GM12878 (cell line): ENCODE data around the gene MAP7. TPM values are rescaled to one million over a fixed set of nuclear protein-coding genes. Genes with fewer than 3 reads are reported as not detected.

Experiments used
- ATAC-seq: fragments of 200-7000 bp; cut with Tn5 transposase; 3 replicates; pipeline ENCODE4 v1.9.1; 2020; ENCODE audit warnings: mild to moderate bottlenecking, moderate library complexity
- BruUV-seq: library from RNA; stranded (reverse); fragments of 400-500 nt; replicated peaks from 2 replicates; lab custom pipeline; 2021; lab: Mats Ljungman, UMichigan
- CTCF ChIA-PET: fragments of 300-600 bp; sonication (Branson Sonifier 250); formaldehyde crosslinking; extraction: SDS; loops from one replicate; lab custom pipeline; 2021; ENCODE audit warnings: inconsistent platforms; lab: Yijun Ruan, JAX
- POLR2A ChIA-PET: fragments of 350-600 bp; formaldehyde crosslinking; extraction: SDS; loops from one replicate; lab custom pipeline; 2021; ENCODE audit warnings: inconsistent platforms; lab: Charles Lee
- RAD21 ChIA-PET: fragments of 300-600 bp; sonication (Branson Sonifier 250); formaldehyde crosslinking; loops from one replicate; lab custom pipeline; 2023; ENCODE audit warnings: antibody characterized with exemption; ENCODE audit not compliant: unreplicated experiment; lab: Charles Lee
- SMC1A ChIA-PET: fragments of 300-600 bp; sonication (Branson Sonifier 250); formaldehyde crosslinking; loops from one replicate; lab custom pipeline; 2023; ENCODE audit not compliant: unreplicated experiment, uncharacterized antibody; lab: Charles Lee
- DNase-seq: peaks from one replicate; pipeline ENCODE4 v3.0.0-alpha.2; 2011; ENCODE audit warnings: low read depth, low spot score
- FAIRE-seq: peaks from 3 replicates; lab custom pipeline; 2011; peaks lifted over from hg19 to GRCh38; lab: Jason Lieb, UNC
- H2AFZ ChIP-seq: 2 replicates; pipeline ENCODE4 v1.6.0; 2011; ENCODE audit warnings: low read depth, low read length, control low read depth; ENCODE audit not compliant: control insufficient read depth
- H3K27ac ChIP-seq: 2 replicates; pipeline ENCODE4 v1.5.1; 2011; ENCODE audit warnings: control low read depth; ENCODE audit not compliant: control insufficient read depth, insufficient read depth
- H3K27me3 ChIP-seq, 2 experiments: replicated peaks in 1 of 2; 2 replicates each; pipeline versions ENCODE4 v1.6.0 to v1.6.1; 2011; ENCODE audit warnings: low read length in 1 of 2; ENCODE audit not compliant: control insufficient read depth in 2 of 2, insufficient read depth in 2 of 2
- H3K36me3 ChIP-seq, 2 experiments: 2 replicates each; pipeline ENCODE4 v1.5.1; 2011; ENCODE audit warnings: low read length in 1 of 2; ENCODE audit not compliant: control insufficient read depth in 2 of 2, insufficient read depth in 2 of 2
- H3K4me1 ChIP-seq: 2 replicates; pipeline ENCODE4 v1.6.1; 2011; ENCODE audit warnings: mild to moderate bottlenecking, low read length, moderate library complexity, mixed read lengths; ENCODE audit not compliant: control insufficient read depth, insufficient read depth
- H3K4me2 ChIP-seq: 2 replicates; pipeline ENCODE4 v1.6.0; 2011; ENCODE audit warnings: control low read depth; ENCODE audit not compliant: control insufficient read depth, insufficient read depth
- H3K4me3 ChIP-seq: fragments of 200-600 bp; sonication (generic); 2 replicates; pipeline ENCODE4 v1.5.1; 2016
- H3K79me2 ChIP-seq: 2 replicates; pipeline ENCODE4 v1.6.0; 2011; ENCODE audit warnings: low read length; ENCODE audit not compliant: control insufficient read depth, insufficient read depth
- H3K9ac ChIP-seq: 2 replicates; pipeline ENCODE4 v1.8.0; 2011; ENCODE audit warnings: low read length, control low read depth, mixed read lengths; ENCODE audit not compliant: control insufficient read depth, insufficient read depth
- H3K9me3 ChIP-seq: replicated peaks from 3 replicates; pipeline ENCODE4 v1.5.1; 2011; ENCODE audit warnings: mild to moderate bottlenecking, low read length; ENCODE audit not compliant: control insufficient read depth, insufficient read depth
- H4K20me1 ChIP-seq: 2 replicates; pipeline ENCODE4 v1.6.0; 2011; ENCODE audit not compliant: control insufficient read depth, insufficient read depth
- NFXL1 ChIP-seq: fragments of 450-650 bp; IDR thresholded peaks from 2 replicates; pipeline ENCODE4 v1.6.1; 2017; ENCODE audit warnings: antibody characterized with exemption, mild to moderate bottlenecking, borderline replicate concordance
- ZNF592 ChIP-seq: fragments of 450-650 bp; IDR thresholded peaks from 2 replicates; pipeline ENCODE4 v1.6.1; 2017; ENCODE audit warnings: mild to moderate bottlenecking, moderate library complexity
- WGBS: methylation state at CpG from one replicate; pipeline ENCODE4 v1.1.6; 2016; ENCODE audit warnings: low lambda C conversion rate; ENCODE audit not compliant: insufficient replicate concordance, insufficient coverage; ENCODE audit errors: missing lambda C conversion rate; 5-methylcytosine and 5-hydroxymethylcytosine counted together
- in situ Hi-C: fragments of 300-500 bp; cut with MboI; formaldehyde crosslinking; loops from 9 replicates; pipeline ENCODE4 v1.14.3; 2018; ENCODE audit warnings: mixed read lengths
- intact Hi-C: fragments of 100-400 bp; cut with micrococcal nuclease; formaldehyde crosslinking; loops from one replicate; pipeline ENCODE4 v1.14.2; 2022; ENCODE audit not compliant: unreplicated experiment
- polyA plus RNA-seq, 11 experiments: library from polyadenylated mRNA; depleted of rRNA in 4 of 11; unstranded in 6 of 11; stranded (reverse) in 5 of 11; fragments of >200 nt; fragmentation: Nextera tagmentation in 4 of 11; fragmentation: Illumina TruSeq in 1 of 11; extraction: Ambion mirVana in 4 of 11; extraction: Trizol in 1 of 11; gene quantifications; 1 replicate in 1 of 11; 2 replicates in 10 of 11; pipeline versions ENCODE4 v1.2.1 to v1.2.3, GENCODE V29; 2011 to 2016; ENCODE audit warnings: inconsistent platforms in 2 of 11, missing spikeins in 2 of 11, low read depth in 1 of 11
- total RNA-seq, 4 experiments: library from RNA; depleted of rRNA in 3 of 4; stranded (reverse); fragments of >200 nt in 3 of 4; fragmentation: Illumina TruSeq in 1 of 4; extraction: Trizol in 1 of 4; gene quantifications; 2 replicates each; pipeline versions ENCODE4 v1.2.1 to v1.2.3, GENCODE V29; 2013 to 2021

Gene MAP7
- total and polyA plus RNA-seq, 10 of the 15 experiments (the other 5 are each of a cell fraction or from before 2014, with no cell fraction given) = 0.04 to 0.17 (median 0.08) TPM; not detected in 2

GRCh38 chr6:136330634-136331033 lies 219.6 kb downstream of the MAP7 start:
- Histone ChIP-seq H3K27me3 (no peaks in the 10 kb centered on the region; a peak in 2 of 4 replicates), H3K9me3 (no peaks in the 10 kb centered on the region), H3K4me1 (no peaks in the 10 kb centered on the region), H3K36me3 (no peaks in the 10 kb centered on the region), H3K9ac (no peak overlapping the region), H3K4me2 (no peak overlapping the region), H2AFZ (no peak overlapping the region), H3K79me2 (no peaks in the 10 kb centered on the region), H3K27ac (no peak overlapping the region), H3K4me3 (no peak overlapping the region), H4K20me1 (no peaks in the 10 kb centered on the region)
- POLR2A ChIA-PET = no interaction called here
- ATAC-seq (no peak), DNase-seq (no peak), FAIRE-seq (no peak)
- TF ChIP-seq NFXL1 (no peak), ZNF592 (no peak)
- intact Hi-C loops (no loop called here), in situ Hi-C loops (no loop called here)
- BruUV-seq = no TSS peak
- SMC1A ChIA-PET = no interaction called here
- 50% methylated on average over 8 of the region's 8 CpGs for WGBS
- CTCF ChIA-PET = interaction anchor here (1.5 kb wide), 1 partner anchor 13 kb away, joined by 7 read pairs; no protein-coding TSS in a partner anchor
- RAD21 ChIA-PET = no interaction called here
